ENCODE data around the gene LMX1B. TPM values are rescaled to one million over a fixed set of nuclear protein-coding genes. Genes with fewer than 3 reads are reported as not detected.
A peak's percentile ranks its signal among the peaks of the same experiment; 100 is the strongest.

LMX1B gene
- total RNA-seq, 4 donors from 2014 or later: 3.2 to 6.9 (median 4.6) TPM

DNA sequence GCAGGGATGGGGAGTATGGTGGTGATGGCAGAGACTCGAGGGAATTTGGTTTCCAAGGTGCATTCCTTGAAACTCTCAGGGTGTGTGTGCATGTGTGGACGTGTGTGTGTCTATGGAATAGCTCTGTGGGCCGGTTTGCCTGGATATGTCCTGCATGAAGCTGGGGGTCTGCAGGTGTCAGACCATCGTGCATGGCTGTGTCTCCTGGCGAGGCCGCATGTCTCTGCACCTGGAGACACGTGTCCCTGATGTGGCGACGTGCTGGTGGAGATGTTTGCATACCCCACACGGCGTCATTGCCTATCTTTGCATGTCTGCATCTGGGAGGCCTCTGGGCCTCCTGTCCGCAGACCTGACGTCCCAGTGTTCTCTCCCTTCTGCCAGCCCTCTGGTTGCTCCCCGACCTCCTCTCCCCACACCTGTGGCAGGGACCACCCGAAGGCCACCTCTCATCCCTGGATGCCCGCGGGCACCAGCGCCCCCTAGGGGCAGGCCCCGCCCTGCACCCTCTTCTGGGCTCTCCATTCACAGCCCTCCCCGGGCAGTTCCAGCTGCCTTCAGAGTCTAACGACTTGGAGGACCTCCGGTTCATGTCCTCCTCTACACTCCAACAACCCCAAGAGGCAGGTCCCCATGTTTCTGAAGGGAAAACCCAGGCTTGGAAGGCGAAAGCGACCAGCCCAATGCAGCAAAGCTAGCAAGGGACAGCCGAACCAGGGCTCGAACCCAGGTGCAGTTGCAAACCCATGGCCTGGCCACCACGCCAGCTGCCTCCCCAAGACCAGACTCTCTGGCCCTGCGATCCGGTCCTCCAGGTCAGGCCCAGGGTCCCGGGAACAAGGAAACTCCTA is 88.6 kb downstream of the LMX1B start:
- DNase-seq (ENCODE audit: low spot score in 2 of 2): peak in 1 of 2 donors; percentile 83
- intact Hi-C loops (cut with DNase I; ENCODE audit: low total_unique reads): loop anchor here (2.0 kb wide), 1 partner anchor 64 kb away; no protein-coding TSS in a partner anchor
- no peak for TF ChIP-seq POLR2A (IDR thresholded peaks at IDR 0.05)
- TF ChIP-seq, protein P1, sequence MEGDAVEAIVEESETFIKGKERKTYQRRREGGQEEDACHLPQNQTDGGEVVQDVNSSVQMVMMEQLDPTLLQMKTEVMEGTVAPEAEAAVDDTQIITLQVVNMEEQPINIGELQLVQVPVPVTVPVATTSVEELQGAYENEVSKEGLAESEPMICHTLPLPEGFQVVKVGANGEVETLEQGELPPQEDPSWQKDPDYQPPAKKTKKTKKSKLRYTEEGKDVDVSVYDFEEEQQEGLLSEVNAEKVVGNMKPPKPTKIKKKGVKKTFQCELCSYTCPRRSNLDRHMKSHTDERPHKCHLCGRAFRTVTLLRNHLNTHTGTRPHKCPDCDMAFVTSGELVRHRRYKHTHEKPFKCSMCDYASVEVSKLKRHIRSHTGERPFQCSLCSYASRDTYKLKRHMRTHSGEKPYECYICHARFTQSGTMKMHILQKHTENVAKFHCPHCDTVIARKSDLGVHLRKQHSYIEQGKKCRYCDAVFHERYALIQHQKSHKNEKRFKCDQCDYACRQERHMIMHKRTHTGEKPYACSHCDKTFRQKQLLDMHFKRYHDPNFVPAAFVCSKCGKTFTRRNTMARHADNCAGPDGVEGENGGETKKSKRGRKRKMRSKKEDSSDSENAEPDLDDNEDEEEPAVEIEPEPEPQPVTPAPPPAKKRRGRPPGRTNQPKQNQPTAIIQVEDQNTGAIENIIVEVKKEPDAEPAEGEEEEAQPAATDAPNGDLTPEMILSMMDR (IDR thresholded peaks at IDR 0.05): no peak
- no peak overlapping the region for H3K4me3 ChIP-seq (ENCODE audit: low read depth, poor library complexity, severe bottlenecking)
- WGBS, 2 donors: 43 to 49% methylated on average over 30 of the region's 30 CpGs

DNA sequence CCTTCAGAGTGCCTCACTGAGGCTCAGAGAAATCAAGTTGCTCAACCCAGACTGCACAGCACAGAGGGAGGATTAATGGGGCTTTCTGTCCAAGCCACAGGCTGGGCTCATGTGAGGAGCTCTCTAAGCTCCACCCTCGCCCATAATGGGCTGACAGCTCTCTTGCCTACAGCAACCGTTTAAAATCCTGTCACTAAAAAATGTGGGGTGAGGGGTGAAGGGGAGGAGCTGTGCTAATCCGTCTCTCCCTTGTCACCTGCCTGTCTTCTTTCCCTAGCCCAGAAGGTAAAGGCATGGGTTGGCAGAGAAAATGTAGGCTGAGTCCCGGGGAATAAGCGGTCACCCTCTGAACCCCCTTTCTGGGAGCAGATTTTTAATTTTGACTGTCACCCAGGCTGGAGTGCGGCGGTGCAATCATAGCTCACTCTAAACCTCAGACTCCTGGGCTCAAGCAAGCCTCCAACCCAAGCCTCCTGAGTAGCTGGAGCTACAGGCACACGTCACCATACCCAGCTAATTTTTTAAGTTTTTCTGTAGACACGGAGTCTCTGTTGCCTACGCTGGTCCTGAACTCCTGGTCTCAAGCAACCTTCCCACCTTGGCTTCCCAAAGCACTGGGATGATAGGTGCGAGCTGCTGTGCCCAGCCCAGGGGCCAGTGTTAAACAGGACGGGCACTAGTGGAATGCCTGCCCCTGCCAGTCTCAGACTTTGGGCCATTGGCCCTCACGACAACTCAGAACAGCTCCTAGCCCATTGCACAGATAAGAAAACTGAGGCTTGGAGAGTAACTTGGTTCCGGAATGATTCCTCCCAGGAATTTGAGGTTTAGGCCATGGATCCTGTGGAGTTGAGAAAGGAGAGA is 89.5 kb downstream of the LMX1B start:
- H3K4me3 ChIP-seq (ENCODE audit: low read depth, poor library complexity, severe bottlenecking): no peak overlapping the region
- WGBS, 2 donors: 62 to 63% methylated on average over 14 of the region's 14 CpGs
- peak in 1 of 2 donors; percentile 37 for DNase-seq (ENCODE audit: low spot score in 2 of 2)
- no peak for TF ChIP-seq POLR2A (IDR thresholded peaks at IDR 0.05)
- TF ChIP-seq, protein P1 (IDR thresholded peaks at IDR 0.05): no peak
- intact Hi-C loops (cut with DNase I; ENCODE audit: low total_unique reads): loop anchor here (2.0 kb wide), 1 partner anchor 64 kb away; no protein-coding TSS in a partner anchor

DNA sequence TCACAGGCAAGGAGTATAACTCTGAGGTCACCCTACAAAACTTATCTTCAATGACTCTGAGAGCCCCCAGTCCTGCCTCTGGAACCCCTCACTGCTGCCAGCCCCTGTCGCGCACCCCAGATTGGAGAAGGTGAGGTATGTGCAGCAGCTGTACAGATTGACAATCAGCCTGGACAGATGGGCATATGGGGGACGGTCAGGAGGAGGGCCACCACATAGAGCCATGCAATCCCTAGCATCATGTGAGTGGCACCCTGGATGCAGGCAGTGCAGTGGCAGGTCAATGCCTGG is 90.1 kb downstream of the LMX1B start:
- no peak overlapping the region for H3K4me3 ChIP-seq (ENCODE audit: low read depth, poor library complexity, severe bottlenecking)
- WGBS, 2 donors: 85 to 89% methylated on average over 3 of the region's 3 CpGs
- intact Hi-C loops (cut with DNase I; ENCODE audit: low total_unique reads): loop anchor here (2.0 kb wide), 2 partner anchors 65 to 77 kb away; no protein-coding TSS in a partner anchor
- peak in 1 of 2 donors; percentile 63 for DNase-seq (ENCODE audit: low spot score in 2 of 2)
- TF ChIP-seq, protein P1 (IDR thresholded peaks at IDR 0.05): no peak
- TF ChIP-seq POLR2A (IDR thresholded peaks at IDR 0.05): no peak

DNA sequence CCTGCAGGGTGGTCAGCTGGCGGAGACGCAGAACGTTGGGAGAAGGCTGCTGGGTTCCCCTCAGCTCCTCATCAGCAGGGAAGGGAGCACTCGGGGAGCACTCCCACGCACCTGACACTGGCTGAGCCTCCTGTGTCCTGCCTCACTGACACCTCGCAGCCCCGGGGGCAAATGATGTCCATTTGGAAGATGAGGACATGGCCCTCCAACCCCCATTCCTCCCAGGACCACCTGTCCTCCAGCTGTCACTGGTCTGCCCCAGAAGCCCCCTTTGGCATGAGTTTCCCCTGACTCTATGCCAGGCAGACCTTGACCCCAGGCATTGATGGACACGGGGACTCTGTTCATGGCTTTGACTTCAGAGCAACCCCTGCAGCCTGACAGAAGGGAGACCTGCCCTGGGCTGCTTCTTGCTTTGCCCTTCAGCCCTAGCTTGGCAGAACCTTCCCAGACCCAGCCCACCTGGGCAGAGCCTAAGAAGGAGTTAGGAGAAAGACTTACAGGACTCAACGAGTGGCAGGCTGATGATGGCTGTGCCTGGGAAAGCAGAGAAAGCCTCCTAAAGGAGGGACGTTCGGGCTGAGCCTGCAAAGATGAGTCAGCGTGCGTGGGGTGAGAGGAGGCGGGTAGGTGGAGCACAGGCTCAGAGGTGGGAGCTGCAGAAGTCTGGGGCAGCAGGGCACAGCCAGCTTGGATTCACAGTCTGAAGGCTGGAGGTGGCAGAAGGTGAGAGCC is 90.6 kb downstream of the LMX1B start:
- no peak overlapping the region for H3K4me3 ChIP-seq (ENCODE audit: low read depth, poor library complexity, severe bottlenecking)
- TF ChIP-seq, protein P1 (IDR thresholded peaks at IDR 0.05): no peak
- TF ChIP-seq POLR2A (IDR thresholded peaks at IDR 0.05): no peak
- intact Hi-C loops (cut with DNase I; ENCODE audit: low total_unique reads): loop anchor here (2.0 kb wide), 1 partner anchor 76 kb away; no protein-coding TSS in a partner anchor
- DNase-seq (ENCODE audit: low spot score in 2 of 2): peak in 1 of 2 donors; percentile 84
- 28 to 41% methylated on average over 12 to 14 of the region's 14 CpGs for WGBS, 2 donors

All from lower leg skin (tissue), 4 donors.